GM08714 (cell line): Measurements from ENCODE around the gene PMIS2.

Experiments used
- H3K4me3 ChIP-seq: fragments of 200-500 bp; sonication (Bioruptor generic); 2 replicates; pipeline ENCODE4 v1.5.1; 2014; ENCODE audit warnings: mild to moderate bottlenecking, low read length, inconsistent platforms
- ZNF274 ChIP-seq: IDR thresholded peaks from 2 replicates; pipeline ENCODE4 v1.6.1; 2012; ENCODE audit warnings: mild to moderate bottlenecking, low read depth, low read length

The PMIS2 gene

DNA sequence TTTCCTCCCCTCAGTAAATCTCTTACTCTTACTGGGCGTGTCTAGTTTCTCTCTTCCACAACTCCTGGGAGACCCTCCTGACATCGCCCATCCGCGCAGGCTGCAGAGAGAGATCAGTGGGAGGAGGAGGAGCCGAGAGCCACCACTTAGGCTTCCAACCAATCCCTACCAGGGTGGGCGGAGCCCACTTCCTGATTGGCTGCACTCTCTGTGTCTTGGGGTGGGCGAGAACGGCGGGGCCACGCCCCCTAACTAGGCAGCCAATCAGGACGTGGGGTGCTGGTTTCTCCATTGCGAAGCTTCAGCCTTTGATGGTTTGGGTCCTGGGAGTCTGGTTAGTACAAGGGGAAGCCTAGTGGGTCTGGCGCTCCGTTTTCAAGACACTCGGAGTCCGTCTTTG lies at the start of gene PMIS2:
Gene PMIS2 (plus strand): TSS at position 326 of the 400 bp plus-strand sequence. CDS start 87 bp downstream, outside the sequence.
- H3K4me3 ChIP-seq, result no peak within 1 kb of the TSS
- no peak for TF ChIP-seq ZNF274

- TF ChIP-seq ZNF274, result no peak
- no peak overlapping the region for H3K4me3 ChIP-seq
Measured at GRCh38 chr19:35539314-35539713, 46.7 kb upstream of the PMIS2 start.

DNA sequence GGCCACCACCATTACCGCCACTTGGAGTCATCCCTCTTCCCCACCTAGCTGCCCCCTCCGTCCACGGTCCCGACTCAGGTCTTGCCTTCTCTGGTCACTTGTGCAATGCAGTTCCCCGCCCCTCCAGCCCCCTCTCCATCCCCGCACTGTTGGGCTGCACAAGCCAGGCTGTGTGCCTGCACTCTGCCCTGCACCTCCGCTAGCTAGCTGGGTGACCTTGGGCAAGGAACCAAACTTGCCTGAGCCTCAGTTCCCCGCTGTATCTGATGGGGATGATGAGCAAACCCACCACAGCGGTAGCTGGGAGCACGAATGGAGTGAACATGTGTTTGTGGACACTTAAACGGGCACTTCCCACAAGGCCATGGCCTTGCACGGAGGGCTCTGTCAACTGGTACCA lies 46.1 kb upstream of the PMIS2 start:
- no peak for TF ChIP-seq ZNF274

DNA sequence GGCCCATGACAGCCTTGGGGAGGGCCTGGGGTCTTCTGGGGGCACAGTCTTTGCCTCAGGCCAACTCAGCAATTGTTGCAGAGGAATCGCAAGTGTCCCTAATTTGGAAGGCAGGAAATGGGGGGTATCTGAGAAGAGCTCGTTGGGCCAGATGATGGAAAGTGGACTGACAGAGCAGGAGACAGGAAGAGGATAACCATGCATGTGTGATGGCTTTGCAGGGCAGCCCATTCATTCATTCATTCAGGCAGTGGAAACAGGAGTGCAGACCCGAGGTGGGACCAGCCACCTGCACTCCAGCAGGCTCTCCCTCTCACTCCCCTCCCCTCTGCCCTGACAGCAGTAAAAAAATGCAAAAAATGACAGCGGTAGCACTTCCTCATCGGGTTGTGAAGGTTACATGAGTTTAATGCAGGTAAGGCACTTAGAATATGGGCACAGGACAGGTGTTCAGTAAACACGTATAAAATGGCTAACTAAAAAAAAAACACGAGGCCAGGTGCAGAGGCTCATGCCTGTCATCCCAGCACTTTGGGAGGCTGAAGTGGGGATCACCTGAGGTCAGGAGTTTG lies 45.5 kb upstream of the PMIS2 start:
- TF ChIP-seq ZNF274, result no peak
- H3K4me3 ChIP-seq, result no peak overlapping the region

More for the DNA sequence above, 46.1 kb upstream of the PMIS2 start:
- H3K4me3 ChIP-seq, result no peak overlapping the region

DNA sequence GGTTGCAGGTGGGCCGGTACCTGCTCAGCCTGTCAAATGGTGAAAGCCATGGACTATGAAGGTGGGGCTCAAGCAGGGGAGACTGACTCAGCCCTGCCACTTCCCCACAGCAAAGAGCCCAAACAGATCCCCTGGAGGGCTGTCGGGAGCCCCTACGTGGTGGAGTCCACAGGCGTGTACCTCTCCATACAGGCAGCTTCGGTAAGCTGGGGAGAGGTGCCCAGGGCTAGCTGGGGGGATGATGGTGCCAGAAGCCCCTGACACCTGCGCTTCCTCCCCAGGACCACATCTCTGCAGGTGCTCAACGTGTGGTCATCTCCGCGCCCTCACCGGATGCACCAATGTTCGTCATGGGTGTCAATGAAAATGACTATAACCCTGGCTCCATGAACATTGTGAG lies 43.8 kb upstream of the PMIS2 start:
- TF ChIP-seq ZNF274, result no peak
- H3K4me3 ChIP-seq, result no peak overlapping the region

GRCh38 chr19:35543280-35544109 lies 42.5 kb upstream of the PMIS2 start:
- no peak overlapping the region for H3K4me3 ChIP-seq
- TF ChIP-seq ZNF274, result no peak

GRCh38 chr19:35544110-35544802 lies 41.7 kb upstream of the PMIS2 start:
- TF ChIP-seq ZNF274, result no peak
- H3K4me3 ChIP-seq, result peak overlapping the region; percentile 83

GRCh38 chr19:35545001-35545854 lies 40.7 kb upstream of the PMIS2 start, which contains the start of gene TMEM147:
TSS of gene TMEM147 (plus strand) at chr19:35545626. CDS start at chr19:35545740, 114 bp downstream.
- H3K4me3 ChIP-seq, result peak within 1 kb of the TSS; percentile 83
- TF ChIP-seq ZNF274, result no peak

- H3K4me3 ChIP-seq, result peak overlapping the region; percentile 83
- TF ChIP-seq ZNF274, result no peak
Measured at GRCh38 chr19:35545855-35546381, 40.1 kb upstream of the PMIS2 start.

DNA sequence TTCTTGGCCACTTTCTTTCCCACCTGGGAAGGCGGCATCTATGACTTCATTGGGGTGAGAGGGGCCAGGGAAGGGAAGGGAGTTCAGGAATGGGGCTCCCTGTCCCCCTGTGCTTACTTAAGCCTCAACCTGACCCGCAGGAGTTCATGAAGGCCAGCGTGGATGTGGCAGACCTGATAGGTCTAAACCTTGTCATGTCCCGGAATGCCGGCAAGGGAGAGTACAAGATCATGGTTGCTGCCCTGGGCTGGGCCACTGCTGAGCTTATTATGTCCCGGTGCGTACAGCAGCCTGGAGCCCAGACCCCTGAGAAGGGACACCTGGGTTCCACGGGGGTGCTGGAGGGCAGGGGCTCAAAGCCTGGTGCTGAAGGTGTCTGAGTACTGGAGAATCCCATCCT lies 39.4 kb upstream of the PMIS2 start:
- peak overlapping the region; percentile 83; the same call in 1 of the 2 replicates for H3K4me3 ChIP-seq
- no peak for TF ChIP-seq ZNF274

GRCh38 chr19:35549174-35549788 lies 36.7 kb upstream of the PMIS2 start:
- no peak for TF ChIP-seq ZNF274
- H3K4me3 ChIP-seq, result no peak overlapping the region

DNA sequence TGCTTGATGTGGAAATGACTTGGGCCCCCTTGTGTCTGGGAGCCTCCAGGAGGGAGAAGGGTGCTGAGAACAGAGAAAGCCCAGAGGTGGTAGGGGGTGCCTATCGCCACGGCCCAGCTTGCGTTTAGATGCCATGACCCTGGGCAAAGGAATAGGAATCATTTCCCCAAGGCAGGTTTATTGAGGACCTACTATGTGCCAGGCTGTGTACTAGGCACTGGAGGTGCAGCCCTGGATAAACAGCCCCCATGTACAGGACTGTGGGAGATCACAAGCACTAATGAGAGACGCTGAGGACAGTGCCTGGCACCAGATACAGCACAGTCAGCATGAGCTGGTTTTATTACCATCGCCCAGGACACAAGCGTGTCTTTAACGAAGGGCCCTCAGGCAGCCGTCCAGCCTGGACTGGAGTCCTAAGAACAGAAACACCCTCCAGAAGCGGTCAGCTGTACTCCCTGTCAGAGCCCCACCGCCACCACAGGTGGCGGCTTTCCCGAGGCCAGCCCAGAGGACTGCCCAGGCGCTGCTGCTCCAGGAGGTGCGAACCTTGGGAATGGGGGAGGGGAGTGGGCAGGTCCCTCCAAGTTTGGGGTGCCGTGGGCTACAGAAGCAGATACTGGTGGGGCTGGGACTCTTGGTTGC lies 36.0 kb upstream of the PMIS2 start:
- TF ChIP-seq ZNF274, result no peak
- no peak overlapping the region for H3K4me3 ChIP-seq
